ENCODE results near the gene RBPJL.

The RBPJL gene

DNA sequence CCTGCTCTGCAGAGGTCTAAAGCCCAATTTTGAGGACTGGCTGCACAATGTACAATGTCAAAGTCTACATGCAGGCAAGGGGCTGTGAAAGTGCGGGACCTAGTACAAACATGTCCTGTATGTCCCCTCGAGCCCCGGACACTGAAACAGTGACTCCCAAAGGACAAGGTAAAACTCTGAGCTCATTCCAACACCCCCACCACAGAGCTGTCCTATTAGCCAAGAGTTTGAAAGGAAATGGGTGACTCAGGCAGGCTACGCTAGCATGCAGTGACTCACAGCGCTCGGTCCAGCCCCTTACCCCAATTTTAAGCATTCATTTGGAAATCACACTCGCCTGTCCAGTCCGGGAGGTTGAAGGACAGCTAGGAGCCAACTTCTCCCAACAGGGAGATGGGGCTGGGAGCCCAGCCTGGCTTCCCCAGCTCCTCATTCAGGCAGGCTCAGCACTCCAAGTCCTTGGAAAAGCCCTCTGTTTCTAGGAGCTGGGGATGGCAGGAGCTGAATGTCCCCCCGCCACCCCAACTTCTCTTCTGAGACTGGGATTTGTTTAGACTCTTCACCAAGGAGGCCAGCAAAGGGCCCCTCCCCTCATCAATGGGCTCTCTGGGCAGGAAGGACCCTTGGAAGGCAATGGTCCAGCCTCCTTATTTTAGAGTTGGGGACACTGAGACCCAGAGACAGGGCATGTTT, 37.7 kb downstream of the RBPJL start:
- H3K4me3 ChIP-seq (replicated peaks; ENCODE audit: low read depth, low read length), result peak overlapping the region; percentile 75
- TF ChIP-seq, protein P1, sequence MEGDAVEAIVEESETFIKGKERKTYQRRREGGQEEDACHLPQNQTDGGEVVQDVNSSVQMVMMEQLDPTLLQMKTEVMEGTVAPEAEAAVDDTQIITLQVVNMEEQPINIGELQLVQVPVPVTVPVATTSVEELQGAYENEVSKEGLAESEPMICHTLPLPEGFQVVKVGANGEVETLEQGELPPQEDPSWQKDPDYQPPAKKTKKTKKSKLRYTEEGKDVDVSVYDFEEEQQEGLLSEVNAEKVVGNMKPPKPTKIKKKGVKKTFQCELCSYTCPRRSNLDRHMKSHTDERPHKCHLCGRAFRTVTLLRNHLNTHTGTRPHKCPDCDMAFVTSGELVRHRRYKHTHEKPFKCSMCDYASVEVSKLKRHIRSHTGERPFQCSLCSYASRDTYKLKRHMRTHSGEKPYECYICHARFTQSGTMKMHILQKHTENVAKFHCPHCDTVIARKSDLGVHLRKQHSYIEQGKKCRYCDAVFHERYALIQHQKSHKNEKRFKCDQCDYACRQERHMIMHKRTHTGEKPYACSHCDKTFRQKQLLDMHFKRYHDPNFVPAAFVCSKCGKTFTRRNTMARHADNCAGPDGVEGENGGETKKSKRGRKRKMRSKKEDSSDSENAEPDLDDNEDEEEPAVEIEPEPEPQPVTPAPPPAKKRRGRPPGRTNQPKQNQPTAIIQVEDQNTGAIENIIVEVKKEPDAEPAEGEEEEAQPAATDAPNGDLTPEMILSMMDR (IDR thresholded peaks at IDR 0.05; ENCODE audit: low read depth, low read length, missing control alignments), result no peak
- DNase-seq (ENCODE audit: extremely low read depth, low read depth), result peak; percentile 87

DNA sequence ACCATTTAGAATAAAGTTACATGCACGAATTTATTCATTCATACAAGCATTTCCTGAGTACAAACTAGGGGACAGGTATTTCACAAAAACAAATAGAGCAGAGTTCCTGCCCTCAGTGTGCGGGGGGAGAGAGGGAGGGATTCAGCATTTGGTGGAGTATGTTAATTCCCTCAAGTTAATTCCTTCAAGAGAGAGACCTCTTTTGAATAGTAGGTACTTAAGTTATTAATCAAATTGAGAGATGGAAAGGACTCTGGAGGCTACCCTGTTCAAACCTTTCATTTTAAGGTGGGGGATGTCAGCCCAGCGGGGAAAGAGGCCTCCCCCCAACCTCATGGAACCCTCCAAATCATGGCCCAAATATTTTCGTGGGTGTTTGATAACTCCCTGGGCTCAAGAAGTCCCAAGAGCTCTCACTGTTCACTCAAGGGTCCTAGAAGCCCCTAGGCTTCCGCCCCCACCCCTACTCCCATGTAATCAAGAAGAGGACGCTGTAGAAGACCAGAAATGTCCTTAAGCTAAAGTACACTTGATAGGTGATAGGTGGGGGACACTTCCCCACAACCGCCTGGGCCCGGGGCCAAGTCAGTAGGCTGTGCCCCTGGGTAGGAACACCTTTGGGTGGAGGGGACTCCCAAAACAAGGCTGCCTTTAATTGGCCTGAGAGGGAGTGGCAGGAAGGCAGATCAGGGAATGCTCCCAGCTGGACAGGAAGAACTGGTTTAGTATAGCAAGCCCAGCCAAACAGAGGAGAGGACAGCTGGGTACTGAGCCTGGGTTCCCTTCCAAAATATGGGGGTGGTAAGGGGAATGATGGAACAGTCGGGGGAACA, 38.7 kb downstream of the RBPJL start:
- TF ChIP-seq, protein P1 (IDR thresholded peaks at IDR 0.05; ENCODE audit: low read depth, low read length, missing control alignments), result no peak
- DNase-seq (ENCODE audit: extremely low read depth, low read depth), result no peak
- peak overlapping the region; percentile 75 for H3K4me3 ChIP-seq (replicated peaks; ENCODE audit: low read depth, low read length)

DNA sequence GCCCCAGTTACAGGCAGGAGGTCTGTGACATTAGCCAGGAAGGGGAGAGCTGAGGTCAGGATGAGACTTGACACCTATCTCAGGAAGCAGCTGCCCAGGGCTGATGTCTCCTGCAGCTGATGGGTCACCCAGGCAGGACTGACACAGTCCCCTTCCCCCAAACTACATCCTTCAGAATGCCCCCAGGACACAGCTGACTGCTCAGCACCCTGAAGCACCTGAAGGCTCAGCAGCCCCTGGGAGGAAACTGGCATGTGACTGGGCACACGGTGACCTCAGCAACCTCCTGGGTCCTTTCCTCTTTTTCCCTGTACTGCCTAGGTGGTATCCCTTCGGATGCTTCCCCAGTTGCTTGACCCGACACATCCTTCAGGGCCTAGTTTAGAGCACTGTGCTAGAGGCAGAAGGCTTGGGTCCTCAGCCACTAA, 39.7 kb downstream of the RBPJL start:
- H3K4me3 ChIP-seq (replicated peaks; ENCODE audit: low read depth, low read length), result peak overlapping the region; percentile 75
- no peak for DNase-seq (ENCODE audit: extremely low read depth, low read depth)
- TF ChIP-seq, protein P1 (IDR thresholded peaks at IDR 0.05; ENCODE audit: low read depth, low read length, missing control alignments), result no peak

DNA sequence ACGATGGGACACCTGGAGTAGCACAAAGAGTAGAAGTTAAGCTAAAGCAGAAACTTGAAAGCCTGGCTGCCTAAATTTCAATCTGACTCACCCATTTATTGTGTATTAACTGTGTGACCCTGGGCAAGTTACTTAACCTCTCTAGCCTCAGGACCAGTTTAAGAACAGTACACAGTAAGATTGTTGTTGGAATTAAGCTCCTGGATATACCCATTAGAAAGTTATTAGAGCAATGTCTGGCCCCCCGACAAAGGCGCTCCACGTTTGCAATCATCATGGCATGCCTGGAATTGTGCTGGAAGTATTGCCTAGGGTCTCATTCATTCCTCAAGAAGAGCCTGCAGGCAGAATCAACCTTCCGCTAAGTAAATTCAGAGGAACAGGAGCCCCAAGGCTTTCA, 40.2 kb downstream of the RBPJL start:
- no peak for DNase-seq (ENCODE audit: extremely low read depth, low read depth)
- H3K4me3 ChIP-seq (replicated peaks; ENCODE audit: low read depth, low read length), result peak overlapping the region; percentile 75

DNA sequence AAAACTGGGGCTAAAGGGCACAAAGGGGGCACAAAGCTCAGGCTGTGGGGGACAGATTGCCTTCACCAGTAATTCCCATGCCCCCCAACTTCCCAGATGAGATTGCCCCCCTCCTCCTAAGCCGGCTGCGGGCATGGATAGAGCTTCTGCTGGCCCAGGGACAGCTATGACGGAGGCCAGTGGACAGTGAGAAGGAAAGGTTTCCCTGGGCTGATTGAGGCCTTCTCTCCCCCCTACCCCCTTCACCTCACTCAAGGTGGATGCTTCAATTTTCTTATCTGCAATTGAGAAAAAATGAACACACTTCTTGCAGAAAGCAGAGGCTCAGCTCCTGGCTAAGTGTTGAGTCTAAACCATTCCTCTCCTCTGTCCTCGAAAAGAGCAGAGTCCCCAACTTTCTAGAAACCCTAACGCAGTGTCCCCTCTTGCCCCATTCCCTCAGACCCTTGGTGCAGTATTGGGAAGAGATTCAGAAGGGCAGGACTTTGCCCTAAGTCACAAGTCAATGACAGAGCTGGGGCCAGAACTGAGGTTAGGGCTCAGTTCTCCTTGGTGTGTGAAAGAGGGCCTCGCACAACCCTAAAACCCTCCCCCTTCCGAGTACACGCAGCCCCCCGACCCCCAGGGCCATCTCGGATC, 40.8 kb downstream of the RBPJL start:
- DNase-seq (ENCODE audit: extremely low read depth, low read depth), result no peak

More for the DNA sequence above, 40.2 kb downstream of the RBPJL start:
- TF ChIP-seq, protein P1 (IDR thresholded peaks at IDR 0.05; ENCODE audit: low read depth, low read length, missing control alignments), result no peak

More for the DNA sequence above, 40.8 kb downstream of the RBPJL start:
- TF ChIP-seq, protein P1 (IDR thresholded peaks at IDR 0.05; ENCODE audit: low read depth, low read length, missing control alignments), result no peak
- H3K4me3 ChIP-seq (replicated peaks; ENCODE audit: low read depth, low read length), result peak overlapping the region; percentile 75
